HG03457 (cell line): Measurements from ENCODE around the gene CTXND1.

ENCODE experiments used
- ATAC-seq: cut with Tn5 transposase; IDR thresholded peaks from one replicate; pipeline ENCODE4 v1.9.1; 2021; ENCODE audit warnings: moderate number of reproducible peaks; ENCODE audit not compliant: unreplicated experiment

CTXND1 gene

DNA sequence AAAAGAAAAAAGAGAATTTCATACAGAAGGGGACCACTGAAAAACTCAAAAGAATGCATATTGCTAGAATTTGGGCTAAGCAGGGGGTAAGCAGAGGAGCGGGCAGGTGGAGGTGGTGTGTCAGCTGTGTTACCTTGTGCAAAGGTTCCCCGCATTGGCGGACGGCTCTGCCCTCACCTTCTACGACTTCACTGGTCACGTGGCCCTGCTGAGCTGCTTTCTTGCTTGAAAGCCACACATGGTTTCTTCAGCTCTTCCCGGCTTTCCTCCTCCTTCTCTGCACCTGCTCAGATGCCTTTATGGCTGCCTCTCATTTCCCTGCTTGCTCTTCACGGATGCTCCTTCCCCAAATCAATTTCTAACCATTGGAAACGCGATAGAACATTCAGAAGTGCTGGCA is 68.7 kb downstream of the CTXND1 start:
- ATAC-seq, result no peak

DNA sequence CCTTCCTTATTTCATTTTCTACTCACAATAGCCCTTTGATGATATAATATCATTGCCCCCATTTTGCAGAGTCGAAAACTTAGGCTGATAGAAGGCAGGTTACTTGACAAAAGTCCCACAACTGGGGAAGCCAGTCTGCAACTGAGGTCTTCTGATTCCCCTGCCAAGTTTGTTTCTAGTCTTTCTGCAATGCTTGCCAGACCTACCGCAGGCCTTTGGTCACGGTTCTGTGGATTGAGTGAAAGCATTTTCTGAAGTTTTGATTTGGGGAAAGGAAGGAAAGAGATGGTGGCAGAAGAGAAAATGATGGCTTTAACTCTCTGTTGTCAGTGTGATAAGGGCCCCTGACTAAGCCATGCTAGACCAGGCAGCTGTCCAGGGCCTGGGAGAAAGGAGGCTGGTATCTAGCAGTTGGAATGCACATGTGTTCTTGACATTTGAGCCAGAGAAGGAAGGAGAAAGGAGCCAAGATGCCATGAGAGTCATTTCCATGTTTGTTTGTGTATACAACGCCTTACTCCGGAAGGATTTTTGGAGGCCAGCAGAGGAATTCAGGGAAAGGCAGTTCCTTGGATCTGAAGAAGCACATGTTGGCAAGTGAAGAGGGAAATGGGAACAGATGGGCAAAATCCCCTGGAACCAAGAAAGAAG is 69.3 kb downstream of the CTXND1 start:
- no peak for ATAC-seq

DNA sequence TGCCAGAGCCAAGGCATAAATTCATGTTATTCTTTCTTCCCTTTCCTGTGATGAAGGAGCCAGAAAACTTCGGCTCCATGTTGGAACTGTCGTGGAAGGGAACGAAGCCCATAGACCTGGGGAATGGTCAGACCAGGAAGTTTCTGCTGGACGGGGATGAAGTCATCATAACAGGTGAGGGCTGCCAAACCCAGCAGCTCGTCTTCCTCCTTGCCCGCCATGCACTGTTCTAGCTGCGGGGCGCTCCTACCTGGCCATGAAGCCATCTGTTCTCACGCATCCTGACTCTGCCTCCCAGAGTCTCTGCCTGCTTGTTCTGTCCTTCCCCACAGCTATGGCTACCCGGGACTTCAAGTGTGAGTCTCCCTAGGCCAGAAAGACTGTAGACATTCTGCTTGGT is 71.0 kb downstream of the CTXND1 start:
- ATAC-seq, result no peak

- ATAC-seq, result no peak
Observed at GRCh38 chr15:80180468-80180867, 71.5 kb downstream of the CTXND1 start.

DNA sequence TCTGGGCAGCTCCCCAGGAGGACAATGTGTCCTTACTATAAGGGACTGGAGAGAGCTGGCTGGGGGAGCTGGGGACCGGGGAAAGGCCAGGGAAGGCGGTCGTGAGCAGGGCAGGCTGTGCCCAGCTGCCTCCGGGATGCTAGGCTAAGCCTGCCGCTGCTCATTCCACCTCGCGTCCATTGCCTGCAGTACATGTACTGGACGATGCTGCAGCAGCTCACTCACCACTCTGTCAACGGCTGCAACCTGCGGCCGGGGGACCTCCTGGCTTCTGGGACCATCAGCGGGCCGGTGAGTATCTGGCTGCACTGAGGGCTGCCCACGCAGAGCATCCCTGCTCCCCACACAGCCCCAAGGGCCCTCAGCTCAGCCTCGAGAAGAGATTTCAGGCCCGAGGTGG is 72.1 kb downstream of the CTXND1 start:
- ATAC-seq, result no peak

- ATAC-seq, result no peak
Observed at GRCh38 chr15:80179025-80179759, 72.8 kb downstream of the CTXND1 start.

DNA sequence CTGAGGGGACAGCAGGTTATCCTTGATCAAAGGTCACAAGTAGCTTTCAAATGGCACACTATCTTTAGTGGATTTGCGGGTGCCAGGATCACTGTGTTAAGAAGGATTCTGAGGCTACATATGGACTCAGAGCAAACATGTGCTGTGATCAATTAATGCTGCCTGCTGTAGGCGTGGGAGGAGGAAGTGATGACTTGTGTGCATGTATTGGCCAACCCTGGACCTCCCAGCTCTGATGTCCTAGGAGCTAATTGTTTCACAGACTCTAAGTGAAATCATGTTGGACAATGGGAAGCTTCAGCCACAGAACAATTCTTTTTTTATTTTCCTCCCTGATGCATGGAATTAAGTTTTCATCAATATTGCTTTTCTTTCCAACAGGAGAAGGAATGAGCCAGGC is 74.9 kb downstream of the CTXND1 start:
- no peak for ATAC-seq

DNA sequence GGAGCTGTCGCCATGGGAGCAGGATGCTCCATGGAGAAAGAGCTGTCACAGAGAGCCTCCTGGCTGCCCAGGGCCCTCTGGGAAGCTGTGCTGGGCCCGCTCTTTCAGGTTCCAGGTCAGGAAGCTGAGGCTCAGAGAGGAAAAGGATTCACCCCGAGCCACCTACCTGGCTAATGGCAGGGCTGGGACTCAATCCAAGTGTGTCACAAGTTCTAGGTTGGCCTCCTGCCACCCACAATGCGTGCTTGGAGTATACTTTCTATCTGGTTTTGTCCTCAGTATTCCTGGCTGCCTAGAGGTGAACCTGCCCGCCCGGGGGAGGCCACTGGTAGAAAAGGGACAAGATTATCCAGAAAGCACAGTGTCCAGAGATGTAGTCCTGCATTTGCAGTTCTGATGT is 75.6 kb downstream of the CTXND1 start:
- no peak for ATAC-seq

GRCh38 chr15:80175436-80175835 is 76.6 kb downstream of the CTXND1 start:
- ATAC-seq, result no peak

DNA sequence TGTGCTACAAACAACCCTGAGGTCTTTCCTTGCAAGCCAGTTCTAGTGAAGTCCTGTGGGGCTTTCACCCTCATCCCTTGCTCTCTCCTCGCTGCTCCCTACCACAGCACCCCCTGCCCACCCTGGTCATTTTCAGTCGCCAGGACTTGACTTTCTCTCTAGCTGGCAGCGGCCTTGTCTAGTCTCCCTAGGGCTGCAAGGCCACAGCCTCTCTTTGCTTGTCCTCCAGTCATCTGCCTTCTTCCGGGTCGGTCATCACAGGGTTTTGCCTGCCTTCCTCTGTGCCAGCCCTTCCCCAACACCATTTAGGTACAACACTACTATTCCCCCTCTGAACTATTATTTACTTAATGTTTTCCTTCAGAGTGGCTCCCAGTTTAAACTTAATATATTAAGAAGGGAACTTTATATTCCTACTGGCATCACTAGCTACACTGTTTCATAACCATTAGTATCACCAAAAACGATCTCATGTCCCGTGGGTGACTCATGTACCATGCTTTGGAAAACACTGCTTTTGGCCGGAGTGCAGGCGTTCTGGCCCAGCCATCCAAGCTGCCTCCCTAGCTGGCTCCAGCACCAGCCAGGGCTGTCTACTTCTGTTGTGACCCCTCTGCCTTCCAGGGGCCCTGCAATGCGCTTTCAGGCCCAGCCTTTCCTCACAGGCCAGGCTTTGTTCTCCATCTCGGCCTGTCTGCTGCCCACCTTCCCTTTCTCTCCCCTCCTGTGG is 77.8 kb downstream of the CTXND1 start:
- ATAC-seq, result no peak

DNA sequence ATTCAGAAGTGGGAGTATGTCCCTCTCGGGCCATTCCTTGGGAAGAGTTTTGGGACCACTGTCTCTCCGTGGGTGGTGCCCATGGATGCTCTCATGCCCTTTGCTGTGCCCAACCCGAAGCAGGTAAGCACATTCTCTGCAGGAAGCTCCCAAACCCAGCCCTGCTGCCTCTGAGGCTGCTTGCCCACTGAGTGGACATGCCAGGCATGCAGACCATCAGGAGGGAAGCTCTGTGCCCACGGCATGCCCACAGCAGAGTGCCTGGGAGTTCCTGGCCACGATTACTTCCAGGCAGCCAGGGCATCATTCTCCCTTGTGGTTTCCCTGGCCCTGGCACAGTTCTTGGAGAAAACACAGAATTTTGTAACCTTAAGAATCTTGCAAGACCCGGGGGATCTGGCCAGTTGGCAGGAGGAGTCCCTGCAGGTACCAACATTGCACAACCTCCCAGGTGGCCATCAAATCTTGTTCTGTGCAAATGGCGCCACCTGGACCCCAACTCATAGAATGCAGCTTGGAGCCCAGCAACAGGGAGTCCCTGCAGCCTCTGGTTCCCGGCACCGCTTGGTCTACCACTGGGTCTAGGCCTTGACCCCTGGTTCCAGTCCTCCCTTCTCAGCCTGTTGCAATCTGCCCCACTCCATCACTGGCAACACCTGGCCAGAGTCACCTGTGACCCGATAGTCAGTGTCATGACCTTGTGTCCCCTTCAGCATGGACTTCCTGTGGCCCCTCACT is 78.8 kb downstream of the CTXND1 start:
- ATAC-seq, result no peak

DNA sequence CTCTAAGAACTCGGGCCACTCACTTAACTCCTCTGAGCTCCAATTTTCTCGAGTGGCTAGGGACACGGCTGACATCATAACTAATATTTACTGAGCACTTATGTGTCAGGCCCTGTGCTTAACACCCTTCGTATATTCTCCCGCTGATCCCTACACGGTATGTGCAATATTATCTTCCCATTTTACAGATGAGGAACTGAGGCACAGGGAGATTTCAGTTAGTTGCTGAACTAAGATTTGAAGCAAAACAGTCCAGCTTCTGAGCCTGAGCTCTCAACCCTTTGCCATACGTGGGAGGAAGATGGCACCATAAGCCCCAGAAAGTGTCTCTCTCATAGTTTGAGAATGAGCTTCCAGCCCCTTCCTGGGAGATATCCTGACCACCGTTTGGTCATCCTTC is 79.6 kb downstream of the CTXND1 start:
- ATAC-seq, result no peak

GRCh38 chr15:80171787-80172186 is 80.2 kb downstream of the CTXND1 start:
- no peak for ATAC-seq

- ATAC-seq, result no peak
Observed at GRCh38 chr15:80170596-80170995, 81.4 kb downstream of the CTXND1 start.

DNA sequence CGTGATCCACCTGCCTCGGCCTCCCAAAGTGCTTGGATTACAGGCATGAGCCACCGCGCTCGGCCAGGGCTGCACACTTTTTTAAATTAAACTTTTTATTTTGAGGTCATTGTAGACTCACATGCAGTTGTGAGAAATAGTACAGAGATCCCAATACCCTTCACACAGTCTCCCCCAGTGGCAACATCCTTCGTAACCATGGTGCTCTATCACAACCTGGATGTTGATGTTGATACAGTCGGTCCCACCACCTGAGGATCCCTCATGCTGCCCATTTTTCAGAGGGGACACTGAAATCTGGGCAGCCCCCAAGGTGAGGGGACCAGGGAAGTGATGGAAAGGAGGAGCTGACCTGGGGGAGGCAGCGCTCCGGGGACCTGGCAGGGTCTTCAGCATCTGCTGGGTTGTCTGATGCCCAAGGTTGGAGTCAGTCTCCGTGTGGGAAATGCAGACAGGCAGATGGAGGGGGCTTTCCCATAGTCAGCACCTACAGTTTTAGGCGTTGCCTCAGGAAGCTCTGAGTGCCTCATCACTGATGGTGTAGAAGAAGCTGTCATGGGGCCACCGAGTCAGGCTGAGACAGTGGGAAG is 82.2 kb downstream of the CTXND1 start:
- no peak for ATAC-seq

- ATAC-seq, result no peak
Observed at GRCh38 chr15:80168421-80168820, 83.6 kb downstream of the CTXND1 start.

DNA sequence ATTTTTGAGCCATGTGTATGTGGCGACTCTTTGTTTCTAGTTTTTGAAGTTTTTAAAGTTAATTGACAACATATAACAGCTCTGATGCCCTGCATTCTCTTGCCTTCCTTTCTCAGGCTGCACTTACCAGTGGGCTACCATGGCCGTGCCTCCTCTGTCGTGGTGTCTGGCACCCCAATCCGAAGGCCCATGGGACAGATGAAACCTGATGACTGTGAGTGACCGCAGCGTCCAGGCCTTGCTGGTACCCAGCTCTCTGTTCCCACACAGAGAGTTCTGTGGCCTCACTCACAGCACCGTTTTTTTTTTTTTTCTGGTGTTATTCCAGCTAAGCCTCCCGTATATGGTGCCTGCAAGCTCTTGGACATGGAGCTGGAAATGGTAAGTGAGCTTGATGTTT is 84.1 kb downstream of the CTXND1 start:
- no peak for ATAC-seq

DNA sequence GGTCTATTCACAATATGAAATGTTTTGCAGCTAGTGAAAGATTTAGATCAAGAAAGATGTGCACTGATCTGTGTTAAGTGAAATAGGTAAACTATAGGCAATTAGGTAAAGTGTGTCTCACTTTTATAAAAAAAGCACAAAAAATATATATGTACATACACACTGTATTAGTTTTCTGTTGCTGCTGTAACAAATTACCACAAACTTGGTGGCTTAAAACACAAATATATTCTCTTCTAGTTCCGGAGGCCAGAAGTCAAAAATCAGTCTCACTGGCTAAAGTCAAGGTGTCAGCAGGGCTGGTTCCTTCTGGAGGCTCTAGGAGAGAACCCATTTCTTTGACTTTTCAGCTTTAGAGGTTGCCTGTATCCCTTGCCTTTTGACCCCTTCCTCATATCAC is 88.1 kb downstream of the CTXND1 start:
- no peak for ATAC-seq

DNA sequence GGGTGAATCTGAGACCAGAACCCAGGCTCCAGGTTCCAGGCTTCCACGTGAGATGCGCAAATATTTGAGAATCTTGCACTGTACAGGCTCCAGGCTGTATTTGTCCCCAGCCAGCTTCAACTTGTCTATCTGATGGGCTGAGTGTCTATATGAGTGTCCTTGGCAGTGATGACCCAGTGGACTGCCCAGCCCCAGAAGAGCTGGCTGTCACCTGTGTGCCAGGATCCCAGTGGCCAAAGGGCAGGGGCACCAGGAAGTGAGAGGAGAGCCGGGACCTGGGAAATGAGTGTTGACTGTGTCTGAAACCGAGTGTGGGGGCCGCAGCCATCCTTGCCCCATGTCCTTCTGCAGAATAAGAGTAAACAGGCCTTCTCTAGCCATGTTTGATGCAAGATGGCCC is 88.8 kb downstream of the CTXND1 start:
- ATAC-seq, result no peak

- ATAC-seq, result no peak
Observed at GRCh38 chr15:80162059-80162554, 89.9 kb downstream of the CTXND1 start.

DNA sequence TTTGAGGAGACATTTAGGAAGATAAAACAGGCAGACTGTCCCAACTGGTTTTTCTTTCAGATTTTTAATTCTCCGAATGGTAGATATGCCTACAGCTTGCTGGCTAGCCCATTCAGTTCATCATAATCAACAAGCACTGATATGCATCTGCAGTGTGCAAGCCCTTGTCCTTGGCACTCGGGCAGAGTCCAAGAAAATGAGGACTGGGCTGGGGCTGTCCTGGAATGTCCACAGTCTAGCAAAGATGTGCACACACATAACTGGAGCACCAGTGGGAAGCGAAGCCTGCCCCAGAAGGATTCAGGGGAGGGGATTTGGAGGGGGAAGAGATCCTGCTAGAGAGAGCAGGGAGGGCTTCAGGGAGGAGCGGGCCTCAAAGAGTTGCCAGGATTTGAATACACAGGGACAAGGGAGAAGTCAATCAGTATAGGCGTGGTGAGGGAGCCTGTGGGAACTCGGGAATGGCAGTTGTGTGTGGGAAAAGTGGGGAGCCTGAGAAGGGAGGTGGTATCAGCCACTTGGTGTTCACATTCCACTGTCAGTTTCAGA is 90.5 kb downstream of the CTXND1 start:
- no peak for ATAC-seq
